Thymus (tissue), 11 donors: ENCODE results near the gene ETV3. TPM values are rescaled to one million over a fixed set of nuclear protein-coding genes. Genes with fewer than 3 reads are reported as not detected.
A peak's percentile ranks its signal among the peaks of the same experiment; 100 is the strongest.
"Not testable (repeated sequence)": the region's sequence is repeated elsewhere in the genome, so short reads cannot be mapped to it uniquely, and the experiment has no call there.

ENCODE experiments used
- DNase-seq, 9 donors: peaks; one replicate each; pipeline ENCODE4 v3.0.0-alpha.2; 2013; ENCODE audit warnings: low spot score in 9 of 9, low read depth in 6 of 9, missing footprints in 1 of 9
- H3K27ac ChIP-seq, 2 donors: one replicate each; pipeline ENCODE4 v1.5.1; 2013; ENCODE audit warnings: control low read depth in 1 of 2, low read depth in 1 of 2, low read length in 1 of 2, mild to moderate bottlenecking in 1 of 2, moderate library complexity in 1 of 2
- H3K27me3 ChIP-seq, 2 donors: one replicate each; pipeline ENCODE4 v1.5.1; 2013; ENCODE audit warnings: low read length in 1 of 2; ENCODE audit not compliant: control insufficient read depth in 2 of 2, insufficient read depth in 1 of 2
- H3K36me3 ChIP-seq, 2 donors: one replicate each; pipeline ENCODE4 v1.5.1; 2013; ENCODE audit warnings: low read length in 1 of 2, mild to moderate bottlenecking in 1 of 2, moderate library complexity in 1 of 2; ENCODE audit not compliant: control insufficient read depth in 2 of 2, insufficient read depth in 2 of 2
- H3K4me1 ChIP-seq, 2 donors: one replicate each; pipeline ENCODE4 v1.5.1; 2013; ENCODE audit warnings: low read length in 2 of 2; ENCODE audit not compliant: control insufficient read depth in 2 of 2, insufficient read depth in 2 of 2
- H3K4me3 ChIP-seq, 2 donors: one replicate each; pipeline ENCODE4 v1.5.1; 2013; ENCODE audit warnings: low read length in 2 of 2, control low read depth in 1 of 2, mild to moderate bottlenecking in 1 of 2
- H3K9me3 ChIP-seq, 2 donors: one replicate each; pipeline ENCODE4 v1.5.1; 2013; ENCODE audit warnings: low read length in 1 of 2, mild to moderate bottlenecking in 1 of 2; ENCODE audit not compliant: control insufficient read depth in 2 of 2, insufficient read depth in 1 of 2
- WGBS: extraction: QIAGEN DNeasy Blood & Tissue Kit; methylation state at CpG from one replicate; pipeline ENCODE4 v1.1.7; 2013; 5-methylcytosine and 5-hydroxymethylcytosine counted together
- polyA plus RNA-seq: library from polyadenylated mRNA; stranded (reverse); fragments of 200-250 nt; gene quantifications from one replicate; pipeline ENCODE4 v1.2.3, GENCODE V29; 2013
- total RNA-seq: library from RNA; stranded (reverse); fragments of 120-200 nt; gene quantifications from one replicate; pipeline ENCODE4 v1.2.4, GENCODE V29; 2013
- donor health status: healthy.

The ETV3 gene
- total and polyA plus RNA-seq, 2 donors: 10.6 to 14.3 TPM

- H3K36me3 ChIP-seq: no peaks in the 10 kb centered on the region
- H3K4me1 ChIP-seq: peaks cover 0 to 60% of the 10 kb centered on the region in 2 donors
- H3K27me3 ChIP-seq: no peaks in the 10 kb centered on the region
- DNase-seq: peak in 1 of 9 donors; percentile 24
- no peak overlapping the region for H3K27ac ChIP-seq
- WGBS: 64% methylated on average over 4 of the region's 4 CpGs
- H3K4me3 ChIP-seq: no peak overlapping the region
- H3K9me3 ChIP-seq: no peaks in the 10 kb centered on the region
Measured at GRCh38 chr1:157177733-157178394, 39.7 kb upstream of the ETV3 start.

- Histone ChIP-seq H3K4me1 (peaks cover 0 to 60% of the 10 kb centered on the region in 2 donors), H3K27me3 (no peaks in the 10 kb centered on the region), H3K36me3 (no peaks in the 10 kb centered on the region), H3K4me3 (no peak overlapping the region), H3K9me3 (no peaks in the 10 kb centered on the region), H3K27ac (peak overlapping the region in 1 of 2 donors; percentile 47)
- peak in 2 of 9 donors; percentile 23 to 58 for DNase-seq
- whole genome bisulfite sequencing: 43% methylated on average over 6 of the region's 6 CpGs
Measured at GRCh38 chr1:157176591-157177121, 38.5 kb upstream of the ETV3 start.

GRCh38 chr1:157176016-157176415 lies 37.8 kb upstream of the ETV3 start:
- H3K9me3 ChIP-seq: no peaks in the 10 kb centered on the region
- no peak for DNase-seq

GRCh38 chr1:157173900-157174410 lies 35.8 kb upstream of the ETV3 start:
- DNase-seq: no peak
- Histone ChIP-seq H3K4me1 (peaks cover 0 to 55% of the 10 kb centered on the region in 2 donors), H3K27ac (peak overlapping the region in 1 of 2 donors; percentile 69), H3K9me3 (no peaks in the 10 kb centered on the region), H3K27me3 (no peaks in the 10 kb centered on the region), H3K4me3 (no peak overlapping the region), H3K36me3 (no peaks in the 10 kb centered on the region)
- WGBS: 54% methylated on average over 8 of the region's 8 CpGs

More at GRCh38 chr1:157176016-157176415, 37.8 kb upstream of the ETV3 start:
- no peaks in the 10 kb centered on the region for H3K27me3 ChIP-seq
- no peak overlapping the region for H3K4me3 ChIP-seq
- no peaks in the 10 kb centered on the region for H3K36me3 ChIP-seq
- H3K4me1 ChIP-seq: peaks cover 0 to 58% of the 10 kb centered on the region in 2 donors
- H3K27ac ChIP-seq: peak overlapping the region in 1 of 2 donors; percentile 47
- WGBS: 58% methylated on average over 1 of the region's 1 CpG

GRCh38 chr1:157173241-157173640 lies 35.0 kb upstream of the ETV3 start:
- not testable (repeated sequence) for H3K9me3 ChIP-seq, H3K4me3 ChIP-seq, H3K27me3 ChIP-seq, H3K36me3 ChIP-seq
- H3K4me1 ChIP-seq: peaks cover 0 to 48% of the 10 kb centered on the region in 2 donors
- peak overlapping the region in 1 of 2 donors; percentile 73 for H3K27ac ChIP-seq
- 35% methylated on average over 2 of the region's 2 CpGs for WGBS
- peak in 7 of 9 donors; percentile 30 to 85 (median 55) for DNase-seq

- not testable (repeated sequence) for H3K4me3 ChIP-seq
Measured at GRCh38 chr1:157172591-157172990, 34.4 kb upstream of the ETV3 start.

GRCh38 chr1:157171903-157172503 lies 33.8 kb upstream of the ETV3 start:
- not testable (repeated sequence) for H3K27ac ChIP-seq, DNase-seq, H3K9me3 ChIP-seq, H3K4me3 ChIP-seq, H3K36me3 ChIP-seq, H3K27me3 ChIP-seq
- peaks cover 0 to 36% of the 10 kb centered on the region in 2 donors for H3K4me1 ChIP-seq
- WGBS: 46% methylated on average over 7 of the region's 8 CpGs

More at GRCh38 chr1:157172591-157172990, 34.4 kb upstream of the ETV3 start:
- Histone ChIP-seq H3K27ac (peak overlapping the region in 1 of 2 donors; percentile 73), H3K4me1 (peaks cover 0 to 42% of the 10 kb centered on the region in 2 donors)
- DNase-seq, H3K27me3 ChIP-seq, H3K36me3 ChIP-seq, H3K9me3 ChIP-seq: not testable (repeated sequence)
- 94% methylated on average over 2 of the region's 2 CpGs for WGBS

GRCh38 chr1:157170677-157171515 lies 32.7 kb upstream of the ETV3 start:
- 74% methylated on average over 22 of the region's 22 CpGs for WGBS
- Histone ChIP-seq H3K4me1 (peaks cover 0 to 25% of the 10 kb centered on the region in 2 donors), H3K4me3 (no peak overlapping the region), H3K36me3 (no peaks in the 10 kb centered on the region), H3K27ac (no peak overlapping the region), H3K9me3 (no peaks in the 10 kb centered on the region), H3K27me3 (peaks cover 0 to 2% of the 10 kb centered on the region in 2 donors)
- peak in 1 of 9 donors; percentile 48 for DNase-seq
